NAMALWA (cell line): ENCODE data around the gene S100A9.
"Not testable (repeated sequence)": the region's sequence is repeated elsewhere in the genome, so short reads cannot be mapped to it uniquely, and the experiment has no call there.

Source experiments
- DNase-seq: peaks from one replicate; pipeline ENCODE4 v3.0.0-alpha.2; 2015; ENCODE audit warnings: low spot score

The S100A9 gene

GRCh38 chr1:153357853-153358690, at the start of gene S100A9:
Gene S100A9, plus strand, starts transcription at chr1:153357854. Its CDS starts 430 bp downstream, at chr1:153358284.
- DNase-seq = no peak

- no peak for DNase-seq
These were observed 49.1 kb upstream of the S100A9 start for GRCh38 chr1:153308540-153308939.

- DNase-seq = no peak
These were observed 48.2 kb upstream of the S100A9 start for GRCh38 chr1:153309441-153309840.

GRCh38 chr1:153310526-153310925, 47.1 kb upstream of the S100A9 start:
- no peak for DNase-seq

DNA sequence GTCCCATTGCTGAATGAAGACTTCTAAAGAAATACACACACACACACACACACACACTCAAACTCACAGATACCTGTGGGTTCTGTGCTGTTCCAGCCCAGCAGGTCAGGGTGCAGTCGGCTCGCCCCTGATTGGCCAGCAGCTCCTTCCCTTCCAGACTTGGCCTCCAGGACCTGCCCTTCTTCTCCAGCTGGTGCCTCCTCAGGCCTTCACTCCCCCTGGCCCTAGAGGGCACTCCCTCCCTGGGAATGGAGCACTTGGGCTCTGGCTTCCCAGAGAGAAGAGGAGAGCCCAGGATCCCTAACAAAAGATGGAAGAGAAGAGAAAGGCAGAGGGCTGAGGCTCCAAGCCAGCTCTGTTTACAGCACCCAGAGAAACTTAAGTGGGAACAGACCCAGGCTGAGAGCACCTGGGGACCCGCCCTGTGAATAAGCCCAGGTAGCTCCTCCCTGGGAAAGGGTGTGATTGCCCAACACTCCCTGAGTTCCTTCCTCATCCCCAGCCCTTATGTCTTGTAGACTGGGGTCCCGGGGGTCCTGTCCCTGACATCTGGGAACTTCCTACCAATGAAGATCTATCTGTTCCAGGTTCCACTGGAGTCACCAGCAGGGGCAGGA, 45.0 kb upstream of the S100A9 start, which contains the start of gene PGLYRP3:
Gene PGLYRP3 (minus strand): TSS at position 383 of the 617 bp plus-strand sequence. CDS start 2,287 bp downstream, outside the sequence.
- no peak for DNase-seq

GRCh38 chr1:153313288-153313687, 44.4 kb upstream of the S100A9 start:
- no peak for DNase-seq

DNA sequence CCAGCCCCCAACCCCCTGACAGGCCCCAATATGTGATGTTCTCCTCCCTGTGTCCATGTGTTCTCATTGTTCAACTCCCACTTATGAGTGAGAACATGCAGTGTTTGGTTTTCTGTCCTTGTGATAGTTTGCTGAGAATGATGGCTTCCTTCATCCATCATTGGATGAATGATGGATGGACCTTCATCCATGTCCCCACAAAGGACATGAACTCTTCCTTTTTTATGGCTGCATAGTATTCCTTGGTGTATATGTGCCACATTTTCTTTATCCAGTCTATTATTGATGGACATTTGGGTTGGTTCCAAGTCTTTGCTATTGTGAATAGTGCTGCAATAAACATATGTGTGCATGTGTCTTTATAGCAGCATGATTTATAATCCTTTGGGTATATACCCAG, 43.3 kb upstream of the S100A9 start:
- not testable (repeated sequence) for DNase-seq

- DNase-seq = not testable (repeated sequence)
These were observed 41.6 kb upstream of the S100A9 start for GRCh38 chr1:153316013-153316412.

GRCh38 chr1:153318145-153318544, 39.5 kb upstream of the S100A9 start:
- not testable (repeated sequence) for DNase-seq

GRCh38 chr1:153322568-153322967, 35.1 kb upstream of the S100A9 start:
- DNase-seq = no peak

- DNase-seq = no peak
These were observed 32.7 kb upstream of the S100A9 start for GRCh38 chr1:153324912-153325311.

- no peak for DNase-seq
These were observed 23.8 kb upstream of the S100A9 start for GRCh38 chr1:153333902-153334301.

DNA sequence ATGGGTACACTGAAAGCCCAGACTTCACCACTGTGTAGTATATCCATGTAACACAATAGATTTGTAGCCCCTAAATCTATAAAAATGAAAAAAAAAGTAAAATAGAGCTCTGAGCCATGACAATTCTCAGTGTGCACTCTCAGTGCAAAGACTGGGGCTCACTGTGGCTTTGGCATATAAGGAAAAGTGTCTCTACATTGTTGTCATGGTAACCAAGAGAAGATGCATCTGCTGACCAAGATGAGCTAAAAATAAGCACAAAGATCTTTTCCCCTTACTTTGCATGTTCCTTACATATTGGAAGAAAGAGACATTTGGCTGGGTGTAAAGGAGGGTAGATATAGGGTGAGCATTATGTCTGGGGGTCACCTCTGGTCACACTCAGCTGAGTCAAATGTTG, 21.0 kb upstream of the S100A9 start:
- no peak for DNase-seq

DNA sequence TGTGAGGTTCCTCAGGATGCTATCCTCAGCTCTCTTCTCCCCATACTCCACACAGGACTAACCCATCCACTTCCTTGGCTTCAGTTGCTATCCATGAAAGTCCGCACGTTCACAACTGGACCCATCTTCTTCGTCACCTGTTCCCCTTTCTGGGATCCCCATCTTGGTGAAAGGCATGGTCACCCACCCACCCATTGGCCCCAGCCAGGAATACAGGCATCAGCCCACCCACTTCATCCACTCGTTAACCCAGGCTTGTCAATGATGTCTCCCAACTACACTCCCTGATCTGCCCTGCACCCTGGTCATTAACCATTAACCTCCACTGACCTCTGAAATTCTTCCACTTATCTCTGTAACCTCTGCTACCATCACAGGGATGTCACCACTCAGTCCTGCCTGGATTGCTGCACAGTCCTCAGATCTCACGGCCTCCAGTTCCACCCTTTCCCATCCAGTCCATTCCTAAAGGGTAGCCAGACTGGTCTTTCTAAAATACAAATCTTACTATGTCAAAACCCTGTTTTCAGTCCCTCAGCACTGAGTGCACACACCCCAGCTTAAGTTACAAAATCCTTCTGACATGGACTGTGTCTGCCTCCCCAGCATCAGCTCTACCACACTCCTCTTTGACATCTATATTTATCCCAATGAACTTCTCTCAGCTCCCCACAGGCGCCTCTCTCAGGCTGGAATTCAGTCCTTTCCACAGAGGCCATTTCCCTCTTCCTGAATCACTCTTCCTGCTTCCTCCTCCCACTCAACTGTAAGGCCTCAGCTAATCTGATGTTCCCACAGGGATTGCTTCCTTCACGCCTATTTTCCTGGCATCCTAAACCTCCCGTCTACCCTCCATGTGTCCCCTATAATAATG, 19.4 kb upstream of the S100A9 start:
- DNase-seq = no peak

GRCh38 chr1:153339802-153340201, 17.9 kb upstream of the S100A9 start:
- DNase-seq = no peak

GRCh38 chr1:153340356-153340755, 17.3 kb upstream of the S100A9 start:
- DNase-seq = no peak

DNA sequence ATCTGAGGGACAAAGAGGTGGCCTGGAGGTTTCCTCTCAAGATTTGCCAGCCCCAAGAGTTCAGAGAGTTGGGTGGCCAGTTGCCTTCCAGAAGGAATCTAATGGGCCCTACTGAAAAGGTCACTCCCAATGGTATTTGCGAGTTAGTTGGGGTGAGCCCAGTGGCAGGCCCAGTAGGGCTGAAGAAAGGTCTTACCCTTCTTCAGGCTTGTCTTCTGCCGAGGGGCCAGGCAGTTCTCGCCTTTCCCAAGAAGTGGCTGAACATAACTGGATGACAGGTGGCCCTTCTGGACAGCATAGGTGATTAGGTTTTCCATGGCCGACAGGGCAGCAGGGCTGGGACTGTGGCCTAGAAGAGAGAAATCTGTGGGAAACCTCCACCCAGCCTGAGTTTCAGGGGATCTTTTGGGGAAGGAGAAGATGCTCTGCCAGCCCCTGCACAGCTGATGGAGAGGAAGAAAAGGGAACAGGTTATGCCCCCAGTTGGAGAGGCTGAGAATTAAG, 16.2 kb upstream of the S100A9 start:
- no peak for DNase-seq

GRCh38 chr1:153342178-153342577, 15.5 kb upstream of the S100A9 start:
- DNase-seq = no peak

GRCh38 chr1:153343040-153343681, 14.5 kb upstream of the S100A9 start:
- no peak for DNase-seq

DNA sequence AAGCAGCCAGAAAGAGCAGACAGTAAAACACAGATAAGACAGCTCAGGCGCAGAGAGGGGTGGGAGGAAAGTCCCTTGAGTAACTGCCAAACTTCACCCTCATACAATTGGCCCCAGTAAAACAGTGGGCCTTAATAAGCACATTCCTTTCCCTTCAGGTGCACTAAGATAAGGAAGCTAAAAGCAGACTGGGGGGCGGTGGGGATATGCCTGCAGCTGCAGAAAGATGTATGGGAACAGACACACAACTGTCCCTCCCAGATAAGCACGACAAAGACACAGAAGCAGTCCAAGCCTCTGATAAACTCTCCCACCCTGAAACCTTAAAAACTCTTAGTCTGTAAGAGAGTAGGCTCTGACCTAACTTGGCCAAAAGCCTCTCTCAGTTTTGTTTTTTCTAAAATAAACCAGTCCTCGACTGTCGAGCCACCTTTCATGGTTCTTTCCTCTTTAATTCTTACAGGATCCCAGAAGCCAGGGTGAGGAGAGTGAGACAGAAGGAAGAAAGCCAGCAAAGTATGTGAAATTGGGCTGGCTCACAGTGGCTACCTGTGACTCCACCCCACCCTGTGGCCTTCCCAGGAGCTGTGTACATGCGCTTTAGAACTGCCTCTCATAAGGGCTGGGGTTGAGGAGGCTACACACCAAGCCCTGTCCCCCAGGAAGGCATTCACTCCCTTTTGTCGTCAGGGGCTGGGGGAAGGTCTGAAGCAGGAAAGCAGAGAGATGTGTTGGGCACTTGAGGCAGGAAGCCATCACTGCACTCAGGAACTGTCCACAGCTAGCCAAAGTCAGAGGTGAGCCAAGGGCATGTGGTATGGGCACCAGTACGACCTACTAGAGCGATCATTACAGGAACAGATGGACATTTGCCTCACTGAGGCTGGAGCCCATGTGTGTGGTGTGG, 13.6 kb upstream of the S100A9 start:
- DNase-seq = no peak

GRCh38 chr1:153344718-153345025, 13.0 kb upstream of the S100A9 start:
- no peak for DNase-seq
